Activated CD4-positive, CD25-positive, alpha-beta regulatory T cell (primary cell): Measurements from ENCODE around the gene MYL2.

Experiments used
- DNase-seq, 4 experiments: peaks; one replicate each; lab custom pipeline; 2025; lab: John Stamatoyannopoulos, UW

Gene MYL2

DNA sequence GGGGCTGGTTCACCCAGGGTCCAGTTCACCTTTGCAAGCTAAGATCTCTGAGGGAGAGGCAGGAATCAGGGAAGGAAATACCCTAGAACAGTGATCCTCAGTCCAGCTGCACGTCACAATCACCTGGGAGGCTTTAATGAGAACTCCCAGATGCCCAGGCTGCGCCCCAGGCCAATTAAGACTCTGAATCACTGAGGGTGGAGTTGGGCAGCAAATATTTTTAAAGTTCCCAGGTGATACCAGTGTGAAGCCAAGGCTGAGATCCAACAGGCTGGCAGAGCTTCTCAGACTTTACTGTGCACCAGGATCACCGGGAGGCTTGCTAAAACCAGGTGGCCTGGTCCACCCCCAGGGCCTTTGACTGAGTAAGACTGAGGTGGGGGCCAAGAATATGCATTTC lies 23.8 kb downstream of the MYL2 start:
- no peak for DNase-seq

- DNase-seq = no peak
These were observed 26.4 kb downstream of the MYL2 start for GRCh38 chr12:110893956-110894355.

DNA sequence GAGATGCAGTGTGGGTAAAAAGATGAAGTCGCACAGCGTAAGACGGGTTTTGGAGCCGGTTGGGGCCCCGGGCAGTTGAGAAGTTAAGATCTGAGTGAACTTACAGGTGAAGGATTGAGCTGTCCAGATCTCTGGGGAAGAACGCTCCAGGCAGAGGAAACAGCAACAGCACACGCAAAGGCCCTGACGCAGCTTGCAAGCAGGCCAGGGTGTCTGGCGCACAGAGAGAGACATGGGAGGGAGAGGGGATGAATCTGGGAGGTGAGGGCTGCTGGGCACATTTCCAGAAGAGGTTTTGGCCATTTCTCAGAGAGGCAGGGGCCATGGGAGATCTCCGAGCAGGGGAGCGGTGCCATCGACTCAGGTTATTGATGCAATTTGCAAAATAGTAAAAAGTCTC lies 31.0 kb downstream of the MYL2 start:
- DNase-seq = no peak

DNA sequence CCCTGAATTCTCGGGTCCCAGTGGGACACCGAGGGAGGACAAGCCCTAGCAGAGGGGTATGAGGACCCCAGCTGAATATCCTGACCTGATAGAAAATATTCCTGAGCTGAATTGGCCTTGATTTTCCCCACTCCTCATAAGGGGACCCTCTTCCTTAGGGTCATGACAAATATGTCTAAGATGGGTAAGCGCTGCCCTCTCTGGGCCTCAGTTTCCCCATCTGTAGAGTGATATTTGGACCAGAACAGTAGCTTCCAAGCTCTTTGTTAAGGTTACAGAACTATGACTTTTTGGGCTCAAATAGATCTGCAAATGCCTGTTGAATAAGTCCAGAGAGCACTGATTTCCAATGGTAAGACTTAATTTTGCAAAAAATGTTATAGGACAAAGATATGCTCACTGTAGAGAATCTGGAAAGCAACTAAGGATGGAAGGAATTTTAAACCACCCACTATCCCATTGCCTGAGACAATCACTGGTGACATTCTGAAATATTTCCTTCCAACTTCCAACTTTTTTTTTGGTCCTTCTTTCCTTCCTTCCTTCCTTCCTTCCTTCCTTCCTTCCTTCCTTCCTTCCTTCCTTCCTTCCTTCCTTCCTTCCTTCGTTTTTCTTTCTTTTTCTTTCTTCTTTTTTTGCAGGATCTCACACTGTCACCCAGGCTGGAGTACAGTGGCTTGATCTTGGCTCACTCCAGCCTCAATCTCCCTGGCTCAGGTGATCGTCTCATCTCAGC lies 32.0 kb downstream of the MYL2 start:
- no peak for DNase-seq

DNA sequence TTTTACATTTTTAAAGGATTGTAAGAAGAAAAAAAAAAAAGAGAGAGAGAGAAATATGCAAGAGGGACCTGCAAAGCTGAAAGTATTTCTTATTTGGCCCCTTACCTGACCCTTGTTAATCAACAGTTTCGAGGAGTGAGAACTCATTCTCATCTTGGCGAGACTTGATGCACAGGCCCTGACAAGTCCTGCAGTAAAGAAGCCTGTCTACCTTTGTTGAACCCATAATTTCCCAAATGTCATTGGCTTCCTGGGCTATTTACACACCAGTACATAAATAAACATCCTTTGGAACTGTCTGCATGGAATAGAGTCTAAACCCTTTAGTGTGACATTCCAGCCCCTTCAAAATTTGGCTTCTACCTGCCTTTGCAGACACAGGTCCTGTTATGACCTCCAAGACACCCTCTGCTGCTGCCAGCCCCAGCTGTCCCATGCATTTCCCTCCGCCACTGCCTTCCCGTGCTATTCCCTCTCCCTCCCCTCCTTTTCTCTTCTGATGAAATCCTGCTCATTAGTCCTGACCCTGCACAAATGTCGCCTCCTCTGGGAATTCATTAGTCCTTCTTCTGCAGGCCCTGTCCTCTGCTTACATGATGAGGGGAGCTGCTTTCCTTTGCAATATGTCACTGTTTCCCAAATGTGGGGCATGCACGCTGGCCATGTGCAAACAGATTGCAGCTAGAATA lies 35.1 kb downstream of the MYL2 start:
- DNase-seq = no peak

- DNase-seq = no peak
These were observed 37.1 kb downstream of the MYL2 start for GRCh38 chr12:110883251-110883650.

- DNase-seq = no peak
These were observed 39.7 kb downstream of the MYL2 start for GRCh38 chr12:110880651-110881050.

DNA sequence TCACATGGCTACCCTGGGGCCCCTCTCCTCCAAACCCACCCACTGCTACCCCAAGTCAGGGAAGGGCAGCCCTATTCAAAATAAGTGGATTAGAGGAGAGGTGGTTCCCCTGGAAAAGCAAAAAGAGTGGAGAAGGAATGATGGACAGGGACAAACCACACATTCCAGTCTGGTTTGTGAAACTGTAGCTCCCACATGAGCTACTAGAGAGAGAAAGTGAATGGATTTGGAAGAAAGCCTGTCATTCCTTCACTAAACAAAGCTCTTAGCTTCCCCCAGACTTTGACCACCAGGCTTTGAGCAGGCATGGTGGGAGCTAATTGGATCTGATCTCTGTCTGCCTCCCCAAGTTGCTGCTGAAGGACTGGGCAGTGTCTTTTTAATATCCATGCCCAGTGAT lies 45.6 kb downstream of the MYL2 start:
- no peak for DNase-seq

GRCh38 chr12:110874351-110874750 lies 46.0 kb downstream of the MYL2 start:
- DNase-seq = no peak

GRCh38 chr12:110872100-110872499 lies 48.3 kb downstream of the MYL2 start:
- no peak for DNase-seq

- DNase-seq = no peak
These were observed 50.6 kb downstream of the MYL2 start for GRCh38 chr12:110869803-110870202.

- no peak for DNase-seq
These were observed 51.4 kb downstream of the MYL2 start for GRCh38 chr12:110869026-110869425.

GRCh38 chr12:110865521-110865920 lies 54.9 kb downstream of the MYL2 start:
- DNase-seq = no peak

GRCh38 chr12:110863161-110863560 lies 57.2 kb downstream of the MYL2 start:
- no peak for DNase-seq

- no peak for DNase-seq
These were observed 58.0 kb downstream of the MYL2 start for GRCh38 chr12:110862329-110862728.

GRCh38 chr12:110861729-110862128 lies 58.6 kb downstream of the MYL2 start:
- no peak for DNase-seq
